ENCODE data around the gene DAB2IP.
"Not testable (repeated sequence)": the region's sequence is repeated elsewhere in the genome, so short reads cannot be mapped to it uniquely, and the experiment has no call there.

DAB2IP gene

DNA sequence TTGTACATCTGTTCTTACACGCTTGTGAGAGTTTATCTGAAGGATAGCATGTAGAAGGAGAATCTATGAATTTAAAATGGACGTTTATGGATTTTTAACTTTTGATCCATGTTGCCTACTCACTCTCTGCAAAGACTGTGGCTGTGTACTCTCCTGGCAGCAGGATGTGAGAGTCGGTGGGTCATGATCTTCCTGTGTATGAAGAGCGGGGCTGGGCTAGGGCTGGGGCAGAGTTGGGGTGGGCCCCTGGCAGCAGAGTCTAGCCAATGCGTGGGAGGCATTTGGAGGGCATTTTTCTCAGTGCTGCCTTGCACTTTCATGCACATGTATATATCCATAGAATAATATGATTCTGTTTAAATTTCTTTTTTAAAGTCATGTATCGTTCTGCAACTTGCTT is 24.0 kb upstream of the DAB2IP start:
- DNase-seq, result no peak

- DNase-seq, result no peak
Measured at GRCh38 chr9:121628401-121628800, 23.0 kb upstream of the DAB2IP start.

GRCh38 chr9:121631115-121631514 is 20.3 kb upstream of the DAB2IP start:
- DNase-seq, result no peak

DNA sequence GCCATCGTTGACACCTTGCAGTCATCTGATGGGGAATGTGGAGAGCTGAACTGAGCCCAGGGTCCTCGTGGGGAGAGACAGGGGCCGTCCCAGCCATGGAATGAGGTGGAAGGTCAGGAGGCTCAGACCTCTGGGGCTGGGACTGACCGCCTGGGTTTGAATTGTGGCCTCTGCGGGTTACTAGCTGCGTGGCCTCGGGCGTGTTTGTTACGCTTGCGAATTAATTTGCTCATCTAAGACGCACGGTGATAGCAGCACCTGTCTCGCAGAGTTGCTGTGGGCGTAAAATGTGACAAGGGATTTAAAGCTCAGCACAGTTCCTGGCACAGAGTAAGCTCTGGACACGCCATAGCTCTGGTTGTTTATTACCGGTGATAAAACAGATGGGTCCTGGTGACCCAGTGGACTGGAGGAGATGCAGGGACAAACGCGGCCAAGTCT is 19.4 kb upstream of the DAB2IP start:
- DNase-seq, result no peak

DNA sequence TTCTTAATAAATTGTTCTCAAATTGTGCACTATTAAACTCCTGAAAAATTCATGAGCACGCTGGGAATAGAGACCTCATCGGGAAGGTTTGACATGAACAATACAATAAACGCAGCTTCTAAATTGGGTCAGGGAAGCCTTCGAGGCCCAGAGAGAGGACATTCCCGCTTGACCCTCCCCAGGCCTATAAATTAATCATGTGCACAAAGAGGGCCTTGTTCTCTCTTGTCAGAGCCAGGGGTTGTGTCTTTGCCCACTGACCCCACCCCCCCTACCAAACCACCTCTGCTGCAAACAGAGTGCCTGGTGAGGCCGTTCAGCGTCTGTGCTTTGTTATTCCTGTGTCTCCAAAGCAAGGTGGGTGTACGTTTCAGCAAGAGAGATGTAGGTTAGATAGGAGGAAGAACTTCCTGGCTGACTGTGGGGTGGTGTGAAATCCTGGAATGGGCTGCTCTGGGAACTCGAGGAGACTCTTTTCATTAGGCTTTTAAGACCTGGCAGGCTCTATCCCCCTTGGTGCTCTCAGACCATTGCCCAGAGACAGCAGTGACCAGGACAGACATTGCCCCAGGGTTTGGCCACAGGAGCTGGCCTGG is 18.2 kb upstream of the DAB2IP start:
- no peak for DNase-seq

GRCh38 chr9:121633736-121634135 is 17.7 kb upstream of the DAB2IP start:
- DNase-seq, result no peak

DNA sequence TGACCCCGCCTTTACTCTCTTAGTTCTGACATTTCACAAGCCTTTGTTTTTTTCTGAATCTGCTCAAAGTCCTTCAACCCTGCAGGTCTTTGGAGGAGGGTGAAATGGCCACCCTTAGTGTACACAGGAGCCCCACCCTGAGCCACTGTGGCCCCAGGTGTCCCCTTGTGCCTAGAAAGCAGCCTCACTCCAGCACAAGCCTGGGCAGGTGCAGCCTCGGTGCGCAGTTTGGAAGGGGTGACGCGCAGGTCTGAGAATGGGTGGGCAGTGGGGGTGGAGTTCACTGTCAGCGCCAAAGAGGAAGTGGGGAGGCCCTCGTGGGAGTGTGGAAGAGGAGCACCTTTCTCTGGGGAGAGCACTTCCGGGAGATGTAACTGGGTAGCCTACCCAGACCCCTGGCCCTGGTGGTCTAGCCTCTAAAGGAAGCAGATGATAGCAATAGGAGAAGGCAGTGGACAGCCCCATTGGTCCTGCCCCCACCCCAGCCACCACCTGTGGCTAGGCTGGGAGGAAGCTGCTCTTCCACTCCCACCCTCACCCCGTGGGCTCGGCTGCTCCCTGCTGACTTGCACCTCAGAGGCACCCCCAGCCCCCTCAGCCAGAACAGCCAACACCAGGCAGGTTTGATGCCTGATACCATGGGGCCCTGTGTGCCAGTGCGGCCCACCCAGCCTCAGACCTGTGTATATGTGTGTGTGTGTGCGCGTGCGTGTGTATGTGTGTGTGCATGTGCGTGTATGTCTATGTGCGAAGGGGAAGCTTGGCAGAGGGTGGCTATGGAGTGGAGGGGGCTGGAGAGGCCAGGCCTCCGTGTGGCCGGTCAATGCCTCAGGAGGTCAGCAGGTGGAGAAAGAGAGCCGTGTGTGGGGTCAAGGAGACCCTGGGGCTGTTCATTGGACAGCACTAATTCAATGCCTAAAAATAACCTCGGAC is 16.8 kb upstream of the DAB2IP start:
- DNase-seq, result no peak

- no peak for DNase-seq
Measured at GRCh38 chr9:121635300-121635876, 16.0 kb upstream of the DAB2IP start.

- no peak for DNase-seq
Measured at GRCh38 chr9:121636341-121636865, 15.0 kb upstream of the DAB2IP start.

- no peak for DNase-seq
Measured at GRCh38 chr9:121636978-121637712, 14.3 kb upstream of the DAB2IP start.

GRCh38 chr9:121637713-121638220 is 13.7 kb upstream of the DAB2IP start:
- no peak for DNase-seq

GRCh38 chr9:121638399-121638798 is 13.0 kb upstream of the DAB2IP start:
- DNase-seq, result no peak

GRCh38 chr9:121638901-121639592 is 12.4 kb upstream of the DAB2IP start:
- DNase-seq, result no peak

DNA sequence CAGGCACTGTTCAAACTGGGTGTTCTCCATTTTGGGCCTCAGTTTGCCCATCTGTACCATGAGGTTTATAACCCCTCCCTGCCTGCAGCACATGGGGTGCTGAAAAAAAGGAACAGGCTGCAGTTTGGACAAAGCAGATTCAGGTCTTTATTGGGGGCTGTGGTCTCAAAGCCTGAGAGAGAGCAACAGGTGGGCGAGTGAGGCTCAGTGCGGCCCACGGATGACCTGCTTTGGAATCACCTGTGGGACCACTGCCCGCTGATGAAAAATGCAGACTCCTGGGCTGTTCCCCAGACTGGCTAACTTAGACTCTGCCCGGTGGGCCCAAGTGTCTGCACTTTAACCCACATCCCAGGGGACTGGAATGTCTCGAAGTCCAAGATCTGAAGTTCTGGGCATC is 11.8 kb upstream of the DAB2IP start:
- DNase-seq, result no peak

- DNase-seq, result no peak
Measured at GRCh38 chr9:121640076-121640475, 11.4 kb upstream of the DAB2IP start.

DNA sequence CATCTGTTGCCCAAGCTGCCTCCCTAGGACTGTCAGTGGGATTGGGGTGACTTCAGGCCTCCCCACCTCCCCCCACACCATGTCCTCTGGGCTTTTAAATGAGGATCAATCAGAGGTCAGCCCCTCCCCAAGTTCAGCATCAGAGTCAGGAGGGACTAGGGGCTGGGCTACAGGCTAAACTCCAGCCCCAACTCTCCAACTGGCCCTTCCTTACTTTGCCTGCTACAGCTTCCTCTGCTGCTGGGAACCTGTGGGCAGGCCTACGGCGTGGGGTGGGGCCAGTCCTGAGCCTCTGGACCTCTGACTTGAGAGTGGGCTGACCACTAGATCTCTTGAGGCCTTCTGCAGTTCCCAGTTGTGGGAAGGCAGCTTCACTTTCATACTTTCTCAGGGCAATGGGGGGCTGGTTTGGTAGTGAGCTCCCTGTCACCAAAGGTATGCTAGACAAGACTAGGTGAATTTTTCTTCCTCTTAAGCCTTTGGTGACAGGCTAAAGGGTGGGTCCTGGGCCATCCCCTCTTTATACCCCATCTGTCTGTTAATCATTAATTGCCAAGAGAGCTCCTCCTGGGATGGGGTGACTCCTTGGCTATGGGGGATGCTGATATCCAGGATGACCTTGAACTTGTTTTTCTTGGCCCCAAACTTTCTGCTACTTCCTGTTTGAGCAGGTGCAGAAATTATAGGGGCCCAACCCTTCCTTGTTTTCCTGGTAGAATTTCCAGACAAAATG is 10.8 kb upstream of the DAB2IP start:
- no peak for DNase-seq

DNA sequence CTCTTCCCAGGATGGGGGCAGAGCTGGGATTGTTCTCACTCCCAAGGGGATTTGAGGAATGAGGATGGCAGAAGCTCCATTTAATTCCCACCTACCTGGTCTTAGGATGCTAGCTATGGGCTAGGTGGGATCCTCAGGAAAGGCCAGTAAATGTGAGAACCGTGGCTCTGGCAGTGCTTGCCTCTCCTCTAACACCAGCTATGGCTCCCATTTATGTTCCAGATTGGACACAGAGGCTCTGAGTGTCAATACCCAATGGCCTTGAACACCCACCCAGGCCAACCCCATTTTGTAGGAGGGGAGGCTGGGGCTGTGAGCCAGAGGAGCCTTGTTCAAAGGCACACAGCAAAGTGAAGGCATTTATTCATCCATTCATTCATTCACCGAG is 10.2 kb upstream of the DAB2IP start:
- no peak for DNase-seq

DNA sequence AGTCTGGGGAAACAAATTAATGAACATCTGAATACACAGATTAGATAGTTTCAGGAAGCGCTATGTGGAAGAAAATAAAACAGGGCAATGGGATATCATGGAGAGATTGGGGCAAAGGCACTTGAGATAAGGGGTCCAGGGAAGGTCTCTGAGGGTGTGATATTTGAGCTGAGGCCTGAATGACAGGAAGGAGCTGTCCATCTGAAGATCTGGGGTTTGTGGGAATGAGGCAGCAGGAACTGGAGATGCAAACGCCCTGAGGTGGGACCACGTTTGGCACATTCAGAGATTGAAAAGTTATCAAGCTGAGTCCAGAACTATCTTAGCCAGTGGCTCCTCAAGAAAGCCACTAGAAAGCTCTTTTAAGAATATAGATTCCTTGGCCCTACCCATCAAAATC is 8.7 kb upstream of the DAB2IP start:
- no peak for DNase-seq

- no peak for DNase-seq
Measured at GRCh38 chr9:121643473-121643872, 8.0 kb upstream of the DAB2IP start.

GRCh38 chr9:121644040-121644439 is 7.4 kb upstream of the DAB2IP start:
- not testable (repeated sequence) for DNase-seq

DNA sequence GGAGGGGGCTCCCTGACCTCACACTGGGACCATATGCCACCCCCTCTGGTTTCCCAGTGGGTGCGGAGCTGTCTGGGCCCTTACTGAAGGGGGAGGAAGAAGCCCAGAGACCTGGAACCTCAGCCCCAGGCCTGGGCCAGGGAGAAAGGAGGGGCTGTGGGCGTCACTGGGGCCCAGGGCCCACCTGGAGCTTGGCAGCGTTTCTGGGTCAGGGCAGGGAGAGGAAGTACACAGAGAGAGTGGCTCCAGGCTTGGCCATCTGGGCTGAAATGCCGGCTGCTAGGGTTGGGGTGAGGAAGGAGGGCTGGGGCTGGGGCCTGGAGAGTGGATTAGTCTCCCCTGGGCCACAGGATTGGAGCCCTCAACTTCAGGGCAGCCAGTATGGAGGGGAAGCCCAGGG is 6.4 kb upstream of the DAB2IP start:
- DNase-seq, result no peak

All from CD4-positive, alpha-beta T cell treated with Interleukin-21 for 1 hour (primary cell).